Thoracic aorta (tissue), 2 donors: ENCODE measurements around the gene DCST1. TPM values are rescaled to one million over a fixed set of nuclear protein-coding genes. Genes with fewer than 3 reads are reported as not detected.

Experiments used
- ATAC-seq: fragments of 150-250 bp; one replicate; pipeline ENCODE4 v1.8.0; 2017; ENCODE audit warnings: low read depth; ENCODE audit not compliant: insufficient number of reproducible peaks, low FRiP score
- DNase-seq: peaks from one replicate; pipeline ENCODE4 v3.0.0-alpha.2; 2020; ENCODE audit warnings: low spot score
- H3K27ac ChIP-seq, 2 donors: fragments of 200-600 bp; sonication (generic); 1 replicate in 1 of 2; 2 replicates in 1 of 2; pipeline ENCODE4 v1.5.1; 2016; ENCODE audit warnings: mild to moderate bottlenecking in 2 of 2, moderate library complexity in 2 of 2
- H3K27me3 ChIP-seq: fragments of 200-600 bp; sonication (generic); replicated peaks from 2 replicates; pipeline ENCODE4 v1.6.0; 2016; ENCODE audit warnings: mild to moderate bottlenecking; ENCODE audit not compliant: insufficient read depth
- H3K36me3 ChIP-seq: fragments of 200-600 bp; sonication (generic); one replicate; pipeline ENCODE4 v1.5.1; 2016
- H3K4me1 ChIP-seq, 2 donors: fragments of 200-600 bp; sonication (generic); 1 replicate in 1 of 2; 2 replicates in 1 of 2; pipeline versions ENCODE4 v1.5.1 to v1.6.0; 2016; ENCODE audit warnings: low read depth in 2 of 2, mild to moderate bottlenecking in 1 of 2; ENCODE audit not compliant: control insufficient read depth in 1 of 2
- H3K4me3 ChIP-seq: fragments of 200-600 bp; sonication (generic); 2 replicates; pipeline ENCODE4 v1.5.1; 2016; ENCODE audit warnings: mild to moderate bottlenecking
- H3K9me3 ChIP-seq: fragments of 200-600 bp; sonication (generic); 2 replicates; pipeline ENCODE4 v1.5.1; 2016
- CTCF ChIP-seq: fragments of 200-600 bp; sonication (generic); IDR thresholded peaks from one replicate; pipeline ENCODE4 v1.5.1; 2019; ENCODE audit warnings: antibody characterized with exemption
- total RNA-seq, 2 donors: library from RNA; depleted of rRNA; stranded (reverse); fragments of >200 nt; gene quantifications; one replicate each; pipeline versions ENCODE4 v1.1.0 to v1.2.3, GENCODE V29; 2016

Gene DCST1
- total RNA-seq, 2 donors from 2014 or later, result not detected

GRCh38 chr1:155012026-155012546 is 21.5 kb upstream of the DCST1 start:
- H3K4me3 ChIP-seq, result no peak overlapping the region
- H3K4me1 ChIP-seq, result peaks cover 36 to 43% of the 10 kb centered on the region in 2 donors

GRCh38 chr1:155012776-155013602 is 20.6 kb upstream of the DCST1 start:
- DNase-seq (no peak), ATAC-seq (no peak)
- no peaks in the 10 kb centered on the region for H3K27me3 ChIP-seq
- peaks cover 3% of the 10 kb centered on the region for H3K36me3 ChIP-seq
- TF ChIP-seq CTCF, result no peak
- no peaks in the 10 kb centered on the region for H3K9me3 ChIP-seq
- peaks cover 31 to 40% of the 10 kb centered on the region in 2 donors for H3K4me1 ChIP-seq
- no peak overlapping the region for H3K4me3 ChIP-seq
- H3K27ac ChIP-seq, result peak overlapping the region in 1 of 2 donors; percentile 49

More at GRCh38 chr1:155012026-155012546, 21.5 kb upstream of the DCST1 start:
- no peak for TF ChIP-seq CTCF
- Histone ChIP-seq H3K27me3 (no peaks in the 10 kb centered on the region), H3K36me3 (peaks cover 3% of the 10 kb centered on the region), H3K9me3 (no peaks in the 10 kb centered on the region), H3K27ac (peak overlapping the region in 1 of 2 donors; percentile 49)
- DNase-seq (peak; percentile 46), ATAC-seq (no peak)

- Histone ChIP-seq H3K4me3 (no peak overlapping the region), H3K27me3 (no peaks in the 10 kb centered on the region), H3K27ac (no peak overlapping the region), H3K9me3 (no peaks in the 10 kb centered on the region), H3K4me1 (peaks cover 27 to 36% of the 10 kb centered on the region in 2 donors), H3K36me3 (peaks cover 3% of the 10 kb centered on the region)
- no peak for TF ChIP-seq CTCF
- ATAC-seq (no peak), DNase-seq (no peak)
These were observed 20.0 kb upstream of the DCST1 start for GRCh38 chr1:155013632-155014031.

- no peak overlapping the region for H3K4me3 ChIP-seq
- no peaks in the 10 kb centered on the region for H3K27me3 ChIP-seq
- H3K36me3 ChIP-seq, result no peaks in the 10 kb centered on the region
- no peak for ATAC-seq
- no peak for TF ChIP-seq CTCF
- no peak overlapping the region for H3K27ac ChIP-seq
- no peaks in the 10 kb centered on the region for H3K9me3 ChIP-seq
- DNase-seq, result no peak
- H3K4me1 ChIP-seq, result peaks cover 27 to 33% of the 10 kb centered on the region in 2 donors
These were observed 18.7 kb upstream of the DCST1 start for GRCh38 chr1:155014709-155015508.
